ENCODE results near the gene G3BP1. TPM values are rescaled to one million over a fixed set of nuclear protein-coding genes. Genes with fewer than 3 reads are reported as not detected.

Gene G3BP1
- total and polyA plus RNA-seq, 9 of the 15 experiments (the other 6 are each of a cell fraction or from before 2014, with no cell fraction given) = 54.7 to 264 (median 105) TPM

DNA sequence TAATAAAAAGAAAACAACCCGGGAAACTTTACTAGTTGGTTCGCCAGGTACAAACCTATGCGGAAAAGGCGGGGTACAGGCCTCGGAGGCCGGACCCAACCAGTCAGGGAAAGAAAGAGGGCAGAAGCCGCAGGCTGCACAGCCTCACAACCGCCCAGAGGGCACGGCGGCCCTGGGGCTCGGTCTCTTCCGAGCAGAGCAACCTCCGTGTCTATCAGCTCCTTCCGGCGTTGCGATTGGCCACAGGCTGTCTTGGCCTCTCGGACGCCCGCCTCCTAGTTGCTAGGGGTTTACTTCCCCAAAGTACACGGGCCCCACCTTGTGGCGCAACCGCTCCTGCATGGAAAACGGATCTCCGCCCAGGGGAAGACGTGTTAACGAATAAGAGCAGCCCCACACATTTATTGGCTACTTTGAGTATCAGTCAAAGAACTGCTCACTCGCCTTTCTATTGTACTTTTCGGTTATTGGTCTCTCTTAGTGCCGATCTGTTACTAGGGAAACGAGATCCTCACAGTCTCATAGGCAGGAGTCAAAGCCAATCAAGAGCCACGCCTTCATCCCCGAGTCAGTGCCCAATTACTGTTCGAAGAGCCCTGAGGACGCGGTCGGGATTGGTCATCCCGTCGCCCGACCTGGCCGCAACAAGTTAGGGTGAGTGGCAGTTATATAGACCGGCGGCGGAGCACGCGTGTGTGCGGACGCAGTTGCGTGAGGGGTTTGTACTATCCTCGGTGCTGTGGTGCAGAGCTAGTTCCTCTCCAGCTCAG lies at the start of gene G3BP1 (continued):
- TF ChIP-seq, protein P1, sequence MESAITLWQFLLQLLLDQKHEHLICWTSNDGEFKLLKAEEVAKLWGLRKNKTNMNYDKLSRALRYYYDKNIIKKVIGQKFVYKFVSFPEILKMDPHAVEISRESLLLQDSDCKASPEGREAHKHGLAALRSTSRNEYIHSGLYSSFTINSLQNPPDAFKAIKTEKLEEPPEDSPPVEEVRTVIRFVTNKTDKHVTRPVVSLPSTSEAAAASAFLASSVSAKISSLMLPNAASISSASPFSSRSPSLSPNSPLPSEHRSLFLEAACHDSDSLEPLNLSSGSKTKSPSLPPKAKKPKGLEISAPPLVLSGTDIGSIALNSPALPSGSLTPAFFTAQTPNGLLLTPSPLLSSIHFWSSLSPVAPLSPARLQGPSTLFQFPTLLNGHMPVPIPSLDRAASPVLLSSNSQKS (CRISPR knock-in tag; IDR thresholded peaks at IDR 0.05) = no peak
- no peak for TF ChIP-seq NUFIP1 (IDR thresholded peaks at IDR 0.05; ENCODE audit: partially characterized antibody)
- peak; percentile 68 for TF ChIP-seq TAF9B (IDR thresholded peaks at IDR 0.05; ENCODE audit: partially characterized antibody)
- TF ChIP-seq, protein P2, sequence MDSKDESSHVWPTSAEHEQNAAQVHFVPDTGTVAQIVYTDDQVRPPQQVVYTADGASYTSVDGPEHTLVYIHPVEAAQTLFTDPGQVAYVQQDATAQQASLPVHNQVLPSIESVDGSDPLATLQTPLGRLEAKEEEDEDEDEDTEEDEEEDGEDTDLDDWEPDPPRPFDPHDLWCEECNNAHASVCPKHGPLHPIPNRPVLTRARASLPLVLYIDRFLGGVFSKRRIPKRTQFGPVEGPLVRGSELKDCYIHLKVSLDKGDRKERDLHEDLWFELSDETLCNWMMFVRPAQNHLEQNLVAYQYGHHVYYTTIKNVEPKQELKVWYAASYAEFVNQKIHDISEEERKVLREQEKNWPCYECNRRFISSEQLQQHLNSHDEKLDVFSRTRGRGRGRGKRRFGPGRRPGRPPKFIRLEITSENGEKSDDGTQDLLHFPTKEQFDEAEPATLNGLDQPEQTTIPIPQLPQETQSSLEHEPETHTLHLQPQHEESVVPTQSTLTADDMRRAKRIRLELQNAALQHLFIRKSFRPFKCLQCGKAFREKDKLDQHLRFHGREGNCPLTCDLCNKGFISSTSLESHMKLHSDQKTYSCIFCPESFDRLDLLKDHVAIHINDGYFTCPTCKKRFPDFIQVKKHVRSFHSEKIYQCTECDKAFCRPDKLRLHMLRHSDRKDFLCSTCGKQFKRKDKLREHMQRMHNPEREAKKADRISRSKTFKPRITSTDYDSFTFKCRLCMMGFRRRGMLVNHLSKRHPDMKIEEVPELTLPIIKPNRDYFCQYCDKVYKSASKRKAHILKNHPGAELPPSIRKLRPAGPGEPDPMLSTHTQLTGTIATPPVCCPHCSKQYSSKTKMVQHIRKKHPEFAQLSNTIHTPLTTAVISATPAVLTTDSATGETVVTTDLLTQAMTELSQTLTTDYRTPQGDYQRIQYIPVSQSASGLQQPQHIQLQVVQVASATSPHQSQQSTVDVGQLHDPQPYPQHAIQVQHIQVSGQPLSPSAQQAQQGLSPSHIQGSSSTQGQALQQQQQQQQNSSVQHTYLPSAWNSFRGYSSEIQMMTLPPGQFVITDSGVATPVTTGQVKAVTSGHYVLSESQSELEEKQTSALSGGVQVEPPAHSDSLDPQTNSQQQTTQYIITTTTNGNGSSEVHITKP (IDR thresholded peaks at IDR 0.05; ENCODE audit: partially characterized antibody) = peak; percentile 29
- no peak for TF ChIP-seq RFX5 (IDR thresholded peaks at IDR 0.05; ENCODE audit: low read depth, low read length)
- TF ChIP-seq IRF1 (CRISPR knock-in tag; IDR thresholded peaks at IDR 0.05; ENCODE audit: borderline replicate concordance) = no peak
- peak; percentile 75; the same call in 1 of the 2 replicates for TF ChIP-seq OTX1 (CRISPR knock-in tag; IDR thresholded peaks at IDR 0.05)
- no peak for TF ChIP-seq RUNX1 (IDR thresholded peaks at IDR 0.05; ENCODE audit: low read depth)
- peak; percentile 83 to 85 for TF ChIP-seq FOXK2 (conservative IDR thresholded peaks at IDR 0.05 in 1 of 2, IDR thresholded peaks at IDR 0.05 in 1 of 2; ENCODE audit: low read depth in 2 of 2)
- TF ChIP-seq ZBTB1 (CRISPR knock-in tag; IDR thresholded peaks at IDR 0.05; ENCODE audit: borderline replicate concordance, low read depth) = peak; percentile 55; the same call in 1 of the 2 replicates
- TF ChIP-seq SNIP1 (IDR thresholded peaks at IDR 0.05; ENCODE audit: low read depth) = no peak
- TF ChIP-seq GTF2F1 (IDR thresholded peaks at IDR 0.05; ENCODE audit: low read depth, low read length) = peak; percentile 83
- no peak for TF ChIP-seq HDGF (IDR thresholded peaks at IDR 0.05)
- TF ChIP-seq NCOA4 (IDR thresholded peaks at IDR 0.05; ENCODE audit: partially characterized antibody) = no peak
- TF ChIP-seq HBP1 (CRISPR knock-in tag; IDR thresholded peaks at IDR 0.05) = peak; percentile 81
- TF ChIP-seq, protein P3, sequence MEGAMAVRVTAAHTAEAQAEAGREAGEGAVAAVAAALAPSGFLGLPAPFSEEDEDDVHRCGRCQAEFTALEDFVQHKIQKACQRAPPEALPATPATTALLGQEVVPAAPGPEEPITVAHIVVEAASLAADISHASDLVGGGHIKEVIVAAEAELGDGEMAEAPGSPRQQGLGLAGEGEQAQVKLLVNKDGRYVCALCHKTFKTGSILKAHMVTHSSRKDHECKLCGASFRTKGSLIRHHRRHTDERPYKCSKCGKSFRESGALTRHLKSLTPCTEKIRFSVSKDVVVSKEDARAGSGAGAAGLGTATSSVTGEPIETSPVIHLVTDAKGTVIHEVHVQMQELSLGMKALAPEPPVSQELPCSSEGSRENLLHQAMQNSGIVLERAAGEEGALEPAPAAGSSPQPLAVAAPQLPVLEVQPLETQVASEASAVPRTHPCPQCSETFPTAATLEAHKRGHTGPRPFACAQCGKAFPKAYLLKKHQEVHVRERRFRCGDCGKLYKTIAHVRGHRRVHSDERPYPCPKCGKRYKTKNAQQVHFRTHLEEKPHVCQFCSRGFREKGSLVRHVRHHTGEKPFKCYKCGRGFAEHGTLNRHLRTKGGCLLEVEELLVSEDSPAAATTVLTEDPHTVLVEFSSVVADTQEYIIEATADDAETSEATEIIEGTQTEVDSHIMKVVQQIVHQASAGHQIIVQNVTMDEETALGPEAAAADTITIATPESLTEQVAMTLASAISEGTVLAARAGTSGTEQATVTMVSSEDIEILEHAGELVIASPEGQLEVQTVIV (CRISPR knock-in tag; IDR thresholded peaks at IDR 0.05; ENCODE audit: borderline replicate concordance) = no peak
- no peak for TF ChIP-seq TEAD4 (IDR thresholded peaks at IDR 0.05; ENCODE audit: low read length)
- no peak for TF ChIP-seq TEAD4 (CRISPR knock-in tag; IDR thresholded peaks at IDR 0.05; ENCODE audit: borderline replicate concordance)

Measured in K562 (cell line).